ENCODE data around the gene TMEM41B. TPM values are rescaled to one million over a fixed set of nuclear protein-coding genes. Genes with fewer than 3 reads are reported as not detected.
"Not testable (repeated sequence)": the region's sequence is repeated elsewhere in the genome, so short reads cannot be mapped to it uniquely, and the experiment has no call there.

TMEM41B gene
- total RNA-seq = 25.5 TPM
- long read RNA-seq, transcript TMEM41B-204 (7 exons, 3,968 nt) = major isoform, 19 of 25 reads
- long read RNA-seq, partial matches to known transcripts = 0 of 25 reads
- long read RNA-seq, other reads (novel, unspliced or antisense) = 3 of 25 reads

GRCh38 chr11:9314291-9315077 is at the start of gene TMEM41B:
Gene TMEM41B, minus strand, starts transcription at chr11:9314593. Its CDS starts 152 bp downstream, at chr11:9314441.
- DNase-seq (peak; percentile 99), ATAC-seq (peak; percentile 99)
- intact Hi-C loops (cut with micrococcal nuclease) = no loop called here

- intact Hi-C loops (cut with micrococcal nuclease) = no loop called here
- DNase-seq (no peak), ATAC-seq (peak; percentile 39)
These were observed 48.0 kb upstream of the TMEM41B start for GRCh38 chr11:9362393-9362863.

- intact Hi-C loops (cut with micrococcal nuclease); DNase-seq; ATAC-seq: not testable (repeated sequence)
These were observed 46.6 kb upstream of the TMEM41B start for GRCh38 chr11:9360862-9361622.

- intact Hi-C loops (cut with micrococcal nuclease) = no loop called here
These were observed 42.6 kb upstream of the TMEM41B start for GRCh38 chr11:9357041-9357440.

GRCh38 chr11:9351321-9351881 is 37.0 kb upstream of the TMEM41B start:
- peak; percentile 87 for ATAC-seq
- no peak for DNase-seq
- intact Hi-C loops (cut with micrococcal nuclease) = no loop called here

More at GRCh38 chr11:9357041-9357440, 42.6 kb upstream of the TMEM41B start:
- ATAC-seq = no peak
- no peak for DNase-seq

- intact Hi-C loops (cut with micrococcal nuclease); ATAC-seq; DNase-seq: not testable (repeated sequence)
These were observed 33.4 kb upstream of the TMEM41B start for GRCh38 chr11:9347779-9348178.

- DNase-seq (no peak), ATAC-seq (no peak)
- intact Hi-C loops (cut with micrococcal nuclease) = no loop called here
These were observed 32.7 kb upstream of the TMEM41B start for GRCh38 chr11:9347100-9347499.

- ATAC-seq (no peak), DNase-seq (no peak)
- intact Hi-C loops (cut with micrococcal nuclease) = no loop called here
These were observed 29.8 kb upstream of the TMEM41B start for GRCh38 chr11:9344061-9344680.

- ATAC-seq = no peak
- intact Hi-C loops (cut with micrococcal nuclease) = no loop called here
- no peak for DNase-seq
These were observed 27.3 kb upstream of the TMEM41B start for GRCh38 chr11:9341638-9342178.

GRCh38 chr11:9332655-9333054 is 18.3 kb upstream of the TMEM41B start:
- DNase-seq = no peak
- ATAC-seq = no peak
- intact Hi-C loops (cut with micrococcal nuclease) = no loop called here

GRCh38 chr11:9330387-9331384 is 16.3 kb upstream of the TMEM41B start:
- ATAC-seq = no peak
- no peak for DNase-seq
- intact Hi-C loops (cut with micrococcal nuclease) = no loop called here

GRCh38 chr11:9320047-9320446 is 5.7 kb upstream of the TMEM41B start:
- intact Hi-C loops (cut with micrococcal nuclease) = no loop called here
- ATAC-seq (no peak), DNase-seq (no peak)

- DNase-seq; ATAC-seq; intact Hi-C loops (cut with micrococcal nuclease): not testable (repeated sequence)
These were observed 5.1 kb upstream of the TMEM41B start for GRCh38 chr11:9319377-9320001.

- intact Hi-C loops (cut with micrococcal nuclease); ATAC-seq; DNase-seq: not testable (repeated sequence)
These were observed 4.3 kb upstream of the TMEM41B start for GRCh38 chr11:9318442-9319376.

GRCh38 chr11:9316334-9316733 is 1.9 kb upstream of the TMEM41B start:
- intact Hi-C loops (cut with micrococcal nuclease) = no loop called here
- no peak for ATAC-seq
- DNase-seq = no peak

GRCh38 chr11:9315078-9315688 is 790 bp upstream of the TMEM41B start:
- intact Hi-C loops (cut with micrococcal nuclease) = no loop called here
- ATAC-seq (no peak), DNase-seq (no peak)

All from left ventricle myocardium superior (tissue), 1 donor.